GM04503 (cell line): ENCODE data around the gene SNX6.
A peak's percentile ranks its signal among the peaks of the same experiment; 100 is the strongest.
"Not testable (repeated sequence)": the region's sequence is repeated elsewhere in the genome, so short reads cannot be mapped to it uniquely, and the experiment has no call there.

ENCODE experiments used
- DNase-seq: peaks from one replicate; pipeline ENCODE4 v3.0.0-alpha.2; 2012; ENCODE audit warnings: low read depth

The SNX6 gene

GRCh38 chr14:34562776-34563150 lies 67.2 kb downstream of the SNX6 start:
- DNase-seq: no peak

DNA sequence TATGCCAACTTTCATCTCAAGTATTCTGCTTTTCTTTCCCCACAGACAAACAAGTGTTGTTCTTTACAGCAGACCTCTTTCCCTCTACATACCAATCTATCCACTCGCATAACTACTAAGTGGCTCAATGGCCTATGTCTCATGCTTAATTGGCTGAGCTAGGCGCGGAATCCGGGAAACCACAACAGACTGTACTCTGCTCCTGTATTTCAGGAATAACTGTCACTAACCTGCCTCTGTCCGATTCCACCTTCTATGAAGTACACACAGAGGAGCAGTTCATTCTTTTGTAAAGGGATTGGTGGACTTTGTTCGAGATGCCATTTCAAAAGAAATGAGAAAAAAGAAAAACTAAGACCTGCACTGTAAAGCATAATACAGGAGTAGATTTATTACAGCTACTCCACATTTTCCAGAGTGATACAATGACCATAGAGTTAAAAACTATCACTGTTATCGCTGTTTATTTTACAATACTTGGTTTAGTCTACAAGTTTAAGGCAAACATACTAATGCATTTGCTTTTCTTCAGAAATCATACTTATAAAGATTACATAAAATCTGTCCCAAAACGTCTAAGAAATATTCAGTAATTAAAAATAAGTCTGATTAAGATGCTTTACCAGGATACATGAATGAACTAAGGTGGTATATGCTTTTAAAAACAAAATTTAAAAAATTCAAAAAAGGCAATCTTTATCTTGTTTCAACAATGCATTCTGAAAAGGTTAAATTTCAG lies 67.7 kb downstream of the SNX6 start:
- not testable (repeated sequence) for DNase-seq

- not testable (repeated sequence) for DNase-seq
Measured at GRCh38 chr14:34556498-34556829, 73.5 kb downstream of the SNX6 start.

- DNase-seq: not testable (repeated sequence)
Measured at GRCh38 chr14:34555583-34556497, 74.1 kb downstream of the SNX6 start.

GRCh38 chr14:34554540-34555250 lies 75.3 kb downstream of the SNX6 start:
- no peak for DNase-seq

DNA sequence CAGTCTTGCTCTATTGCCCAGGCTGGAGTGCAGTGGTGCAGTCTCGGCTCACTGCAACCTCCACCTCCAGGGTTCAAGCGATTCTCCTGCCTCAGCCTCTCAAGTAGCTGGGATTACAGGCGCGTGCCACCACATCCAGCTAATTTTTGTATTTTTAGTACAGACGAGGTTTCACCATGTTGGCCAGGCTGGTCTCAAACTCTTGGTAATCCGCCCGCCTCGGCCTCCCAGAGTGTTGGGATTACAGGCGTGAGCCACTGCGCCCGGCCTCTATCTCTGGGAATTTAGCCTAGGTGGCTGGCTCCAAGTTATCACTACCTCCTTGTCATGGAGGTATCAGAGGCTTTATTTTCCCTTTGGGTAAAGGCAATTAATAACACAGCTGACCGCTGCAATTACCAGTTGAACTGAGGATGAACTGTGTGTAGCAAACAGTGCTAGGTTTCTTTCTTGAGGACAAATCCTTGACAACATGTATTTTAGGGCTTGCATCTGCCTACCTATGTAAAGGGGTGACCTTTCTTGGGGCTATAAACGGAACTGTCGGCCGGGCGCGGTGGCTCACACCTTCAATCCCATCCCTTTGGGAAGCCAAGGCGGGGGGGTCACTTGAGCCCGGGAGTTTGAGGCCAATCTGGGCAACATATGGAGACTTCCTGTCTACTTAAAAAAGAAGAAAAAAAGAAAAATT lies 80.5 kb downstream of the SNX6 start:
- not testable (repeated sequence) for DNase-seq

- DNase-seq: no peak
Measured at GRCh38 chr14:34548472-34548981, 81.4 kb downstream of the SNX6 start.

- DNase-seq: not testable (repeated sequence)
Measured at GRCh38 chr14:34547136-34547520, 82.8 kb downstream of the SNX6 start.

DNA sequence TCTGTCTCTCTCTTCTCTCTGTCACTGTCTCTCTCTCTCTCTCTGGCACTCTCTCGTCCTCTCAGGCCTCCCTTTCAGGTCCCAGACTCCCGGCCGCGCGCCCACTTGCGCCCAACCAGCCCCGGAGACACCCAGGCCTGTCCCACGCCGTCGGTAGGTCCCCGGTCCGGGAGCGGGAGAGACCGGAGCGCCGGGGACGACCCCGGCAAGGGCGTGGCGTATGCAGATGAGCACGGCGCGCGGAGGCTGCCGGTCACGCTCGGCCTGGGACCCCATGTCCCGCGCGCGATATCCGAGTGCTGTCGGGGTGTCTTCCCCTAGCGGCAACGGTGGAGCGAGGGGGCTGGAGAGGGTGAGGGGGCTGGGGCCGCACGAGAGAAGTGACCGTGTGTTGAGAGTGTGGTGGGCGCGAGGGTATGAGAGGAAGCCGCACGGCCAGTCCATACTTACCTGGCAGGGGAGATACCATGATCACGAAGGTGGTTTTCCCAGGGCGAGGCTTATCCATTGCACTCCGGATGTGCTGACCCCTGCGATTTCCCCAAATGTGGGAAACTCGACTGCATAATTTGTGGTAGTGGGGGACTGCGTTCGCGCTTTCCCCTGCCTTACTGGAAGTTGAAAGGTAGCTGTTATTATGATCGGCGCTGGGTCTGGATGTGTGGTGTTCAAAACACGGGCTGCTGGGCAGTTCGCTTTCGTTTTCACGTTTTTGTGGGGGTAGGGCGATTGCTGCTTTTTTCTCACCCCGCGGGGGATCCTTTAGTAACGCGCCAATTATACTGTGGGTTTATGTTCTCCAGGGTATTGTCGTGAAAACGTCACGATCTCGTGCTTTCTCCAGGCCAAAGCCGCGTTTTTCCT lies 83.4 kb downstream of the SNX6 start:
- not testable (repeated sequence) for DNase-seq

- DNase-seq: not testable (repeated sequence)
Measured at GRCh38 chr14:34540181-34541059, 89.5 kb downstream of the SNX6 start.

DNA sequence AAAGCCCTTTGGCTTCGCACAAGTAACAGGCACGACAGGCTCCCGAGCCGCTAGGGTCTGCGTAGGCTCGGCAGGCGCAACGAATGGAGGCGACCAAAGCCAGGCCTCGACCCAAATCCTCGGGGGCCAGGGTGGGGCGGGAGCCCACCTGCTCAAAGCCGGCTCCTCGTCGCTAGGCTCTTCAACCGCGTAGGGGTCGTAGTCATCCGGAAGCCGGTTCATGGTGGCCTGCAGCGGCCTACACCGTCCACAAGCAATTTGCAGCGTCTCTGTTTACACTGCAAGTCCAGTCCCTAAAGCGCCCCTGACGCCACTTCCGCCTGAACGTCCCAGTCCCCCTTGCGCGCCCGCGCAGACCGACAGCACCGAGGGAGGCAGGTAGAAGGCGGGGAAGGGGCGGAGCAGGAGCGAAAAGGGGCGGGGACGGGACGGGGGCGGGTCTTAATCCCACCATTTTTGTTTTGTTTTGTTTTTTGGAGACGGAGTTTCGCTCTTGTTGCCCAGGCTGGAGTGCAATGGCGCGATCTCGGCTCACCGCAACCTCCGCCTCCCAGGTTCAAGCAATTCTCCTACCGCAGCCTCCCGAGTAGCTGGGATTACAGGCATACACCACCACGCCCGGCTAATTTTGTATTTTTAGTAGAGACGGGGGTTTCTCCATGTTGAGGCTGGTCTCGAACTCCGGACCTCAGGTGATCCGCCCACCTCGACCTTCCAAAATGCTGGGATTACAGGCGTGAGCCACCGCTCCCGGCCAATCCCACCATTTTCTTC lies 90.4 kb downstream of the SNX6 start, which contains the start of gene EAPP:
Gene EAPP (minus strand): TSS at position 295 of the 774 bp plus-strand sequence. CDS start 73 bp downstream, at position 222.
- peak; percentile 77 for DNase-seq

- DNase-seq: no peak
Measured at GRCh38 chr14:34538871-34539406, 91.0 kb downstream of the SNX6 start.

- DNase-seq: not testable (repeated sequence)
Measured at GRCh38 chr14:34538096-34538495, 91.9 kb downstream of the SNX6 start.

GRCh38 chr14:34537677-34538009 lies 92.3 kb downstream of the SNX6 start:
- DNase-seq: no peak

GRCh38 chr14:34536951-34537676 lies 92.8 kb downstream of the SNX6 start:
- no peak for DNase-seq

DNA sequence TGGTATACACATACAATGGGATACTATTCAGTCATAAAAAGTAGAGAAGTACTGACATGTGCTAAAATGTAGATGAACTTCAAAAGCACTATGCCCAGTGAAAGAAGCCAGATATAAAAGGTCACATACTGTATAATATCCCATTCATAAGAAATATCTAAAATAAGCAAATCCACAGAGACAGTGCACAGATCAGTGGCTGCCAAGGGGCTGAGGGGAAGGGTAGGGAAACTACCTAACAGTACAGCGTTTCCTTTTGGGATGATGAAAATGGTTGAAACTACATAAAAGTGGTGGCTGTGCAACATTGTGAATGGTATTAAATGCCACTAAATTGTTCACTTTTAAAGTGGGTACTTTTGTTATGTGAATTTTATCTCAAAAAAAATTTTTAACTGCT lies 102.4 kb downstream of the SNX6 start:
- no peak for DNase-seq

- not testable (repeated sequence) for DNase-seq
Measured at GRCh38 chr14:34524216-34524615, 105.7 kb downstream of the SNX6 start.

DNA sequence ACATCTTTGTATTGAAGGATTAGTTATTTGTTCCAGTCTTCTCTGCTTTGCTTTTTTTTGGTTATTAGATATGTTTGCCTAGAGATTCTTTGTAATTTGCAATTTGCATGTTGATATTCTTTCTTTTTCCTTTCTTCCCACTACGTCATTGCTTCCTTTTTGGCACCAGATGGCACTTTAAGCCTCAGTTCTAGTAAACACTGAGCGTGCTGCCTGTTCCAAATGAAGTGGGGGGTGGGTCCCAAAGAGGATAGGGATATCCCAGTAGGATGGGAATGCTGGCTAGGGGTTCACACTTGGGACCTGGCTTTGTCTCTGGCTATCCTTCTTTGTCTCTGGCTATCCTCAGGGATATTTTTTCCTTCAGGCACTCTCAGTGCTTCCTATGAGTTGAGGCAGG lies 107.5 kb downstream of the SNX6 start:
- DNase-seq: no peak
